Measurements from ENCODE around the gene EHF. TPM values are rescaled to one million over a fixed set of nuclear protein-coding genes. Genes with fewer than 3 reads are reported as not detected.

EHF gene
- total and polyA plus RNA-seq, 2 of the 13 experiments (the other 11 are each of a cell fraction or from before 2014, with no cell fraction given), result 0.04 to 0.46 TPM

GRCh38 chr11:34606326-34607120, 14.4 kb upstream of the EHF start (continued):
- TF ChIP-seq KDM1A (CRISPR knock-in tag; IDR thresholded peaks at IDR 0.05) (0 out of 2 replicates have a peak, but pooled peaks have one; percentile 26), ZNF674 (CRISPR knock-in tag; IDR thresholded peaks at IDR 0.05; ENCODE audit: low read depth) (no peak), ZNF644 (CRISPR knock-in tag; IDR thresholded peaks at IDR 0.05; ENCODE audit: low read depth) (peak; percentile 36; the same call in 1 of the 2 replicates), YEATS4 (CRISPR knock-in tag; IDR thresholded peaks at IDR 0.05; ENCODE audit: borderline replicate concordance) (no peak), NFE2L1 (CRISPR knock-in tag; IDR thresholded peaks at IDR 0.05; ENCODE audit: borderline replicate concordance) (no peak), ZIK1 (CRISPR knock-in tag; IDR thresholded peaks at IDR 0.05; ENCODE audit: borderline replicate concordance, low read depth) (no peak), GPBP1L1 (CRISPR knock-in tag; IDR thresholded peaks at IDR 0.05) (no peak), SNAI1 (CRISPR knock-in tag; IDR thresholded peaks at IDR 0.05; ENCODE audit: borderline replicate concordance) (no peak), ZNF629 (CRISPR knock-in tag; conservative IDR thresholded peaks at IDR 0.05) (peak; percentile 91), FOSL2 (CRISPR knock-in tag; IDR thresholded peaks at IDR 0.05) (peak; percentile 84), KMT2B (CRISPR knock-in tag; IDR thresholded peaks at IDR 0.05) (no peak), ZNF280B (CRISPR knock-in tag; IDR thresholded peaks at IDR 0.05; ENCODE audit: borderline replicate concordance) (no peak), ZFX (CRISPR knock-in tag; IDR thresholded peaks at IDR 0.05; ENCODE audit: low read depth) (0 out of 2 replicates have a peak, but pooled peaks have one; percentile 28), PREB (CRISPR knock-in tag; IDR thresholded peaks at IDR 0.05) (no peak), ZNF543 (CRISPR knock-in tag; IDR thresholded peaks at IDR 0.05) (0 out of 2 replicates have a peak, but pooled peaks have one; percentile 35), POGZ (CRISPR knock-in tag; IDR thresholded peaks at IDR 0.05) (no peak), NONO (IDR thresholded peaks at IDR 0.05) (no peak), NONO (CRISPR knock-in tag; conservative IDR thresholded peaks at IDR 0.05) (no peak), TIGD3 (CRISPR knock-in tag; IDR thresholded peaks at IDR 0.05; ENCODE audit: borderline replicate concordance) (no peak), GMEB1 (CRISPR knock-in tag; IDR thresholded peaks at IDR 0.05; ENCODE audit: borderline replicate concordance) (no peak), SMAD9 (CRISPR knock-in tag; IDR thresholded peaks at IDR 0.05) (0 out of 2 replicates have a peak, but pooled peaks have one; percentile 81), ZKSCAN8 (CRISPR knock-in tag; IDR thresholded peaks at IDR 0.05; ENCODE audit: borderline replicate concordance) (no peak)

All from HepG2 (cell line).